Measurements from ENCODE around the gene MAP2K6. TPM values are rescaled to one million over a fixed set of nuclear protein-coding genes. Genes with fewer than 3 reads are reported as not detected.

Gene MAP2K6
- total and polyA plus RNA-seq, 2 of the 8 experiments (the other 6 are each of a cell fraction or from before 2014, with no cell fraction given): 11.0 to 44.1 TPM

DNA sequence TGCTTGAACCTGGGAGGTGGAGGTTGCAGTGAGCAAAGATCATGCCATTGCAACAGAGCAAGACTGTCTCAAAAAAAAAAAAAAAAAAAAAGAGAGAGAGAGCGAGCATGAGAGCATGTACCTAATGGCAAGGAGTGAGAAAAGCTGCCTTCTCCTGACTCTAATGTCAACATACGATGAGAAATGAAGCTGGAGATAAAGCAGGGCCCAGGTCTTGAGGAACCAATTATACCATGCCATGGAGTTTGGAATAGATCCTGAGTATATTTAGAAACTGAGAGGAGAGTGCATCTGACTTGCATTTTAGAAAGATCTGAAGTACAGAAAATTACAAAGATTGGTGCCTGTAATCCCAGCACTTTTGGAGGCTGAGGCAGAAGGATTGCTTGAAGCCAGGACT lies 3.8 kb upstream of the MAP2K6 start:
- Histone ChIP-seq H2BK12ac (ENCODE audit: low read depth, low read length) (no peak overlapping the region), H2BK15ac (ENCODE audit: low read length) (no peak overlapping the region), H3K79me1 (ENCODE audit: low read depth, low read length) (no peaks in the 10 kb centered on the region), H3K14ac (ENCODE audit: insufficient read length) (no peak overlapping the region), H2BK20ac (ENCODE audit: low read length) (no peak overlapping the region), H4K5ac (ENCODE audit: insufficient read length, low read depth, low read length) (no peak overlapping the region), H3K9ac (replicated peaks in 1 of 4; ENCODE audit: extremely low read depth in 1 of 4, low read depth in 3 of 4, low read length in 3 of 4) (no peak overlapping the region), H3K4me1 (replicated peaks in 1 of 4; ENCODE audit: control insufficient read depth in 3 of 4, insufficient read depth in 4 of 4, low read length in 3 of 4) (peaks cover 0 to 4% (median 1%) of the 10 kb centered on the region in 4 experiments; a peak in 4 of 7 replicates), H4K8ac (ENCODE audit: extremely low read depth, insufficient read depth, low read length) (no peak overlapping the region), H2BK5ac (ENCODE audit: low read depth, low read length) (no peak overlapping the region), H2BK120ac (replicated peaks; ENCODE audit: low read depth, low read length) (no peak overlapping the region), H4K20me1 (replicated peaks in 1 of 2; ENCODE audit: control insufficient read depth in 1 of 2, insufficient read depth in 2 of 2, low read length in 2 of 2) (no peaks in the 10 kb centered on the region), H3K23me2 (ENCODE audit: low read depth, low read length) (peaks cover 9% of the 10 kb centered on the region; the same call in 1 of the 2 replicates), H3K27ac (ENCODE audit: low read depth, low read length) (no peak overlapping the region), H3K27me3 (replicated peaks in 1 of 4; ENCODE audit: control insufficient read depth in 3 of 4, extremely low read depth in 1 of 4, insufficient read depth in 3 of 4, low read length in 3 of 4) (no peaks in the 10 kb centered on the region), H3K9me3 (ENCODE audit: insufficient read depth in 2 of 2, low read depth in 1 of 2, low read length in 1 of 2) (no peaks in the 10 kb centered on the region), H3K23ac (ENCODE audit: insufficient read length) (no peak overlapping the region), H3K4ac (replicated peaks; ENCODE audit: insufficient read length, low read depth, low read length) (no peak overlapping the region), H4K91ac (replicated peaks; ENCODE audit: insufficient read length, low read length) (no peak overlapping the region), H3K18ac (ENCODE audit: extremely low read depth, low read length) (no peak overlapping the region), H3K79me2 (ENCODE audit: control insufficient read depth in 1 of 2, insufficient read depth in 2 of 2, low read length in 2 of 2) (peaks cover 0 to 8% of the 10 kb centered on the region in 2 experiments; a peak in 2 of 4 replicates), H2AFZ (ENCODE audit: low read length) (no peak overlapping the region), H3K36me3 (ENCODE audit: control insufficient read depth in 2 of 4, insufficient read depth in 4 of 4, low read length in 3 of 4) (no peaks in the 10 kb centered on the region), H2AK5ac (ENCODE audit: low read depth, low read length) (no peak overlapping the region), H3K4me2 (ENCODE audit: insufficient read depth in 1 of 2, low read depth in 2 of 2, low read length in 2 of 2) (no peak overlapping the region), H3K56ac (replicated peaks; ENCODE audit: insufficient read length, low read depth, low read length) (no peak overlapping the region), H3K4me3 (ENCODE audit: extremely low read depth in 1 of 4, insufficient read depth in 2 of 4, low read depth in 3 of 4, low read length in 4 of 4) (no peak overlapping the region)
- ChIA-PET CTCF (ENCODE audit: partially characterized antibody) (interaction anchor here (1.2 to 1.6 kb wide), 5 partner anchors 15 to 196 kb away, joined by 4 to 5 read pairs (median 5); no protein-coding TSS in a partner anchor), POLR2A (ENCODE audit: partially characterized antibody) (no interaction called here)
- 86% methylated on average over 2 of the region's 2 CpGs; no CpG with 5 or more reads in 1 of the 2 experiments for WGBS, 2 experiments (ENCODE audit: extremely low coverage in 1 of 2, insufficient coverage in 1 of 2, insufficient read length in 1 of 2, insufficient replicate concordance in 2 of 2, low coverage in 1 of 2, low lambda C conversion rate in 2 of 2, missing lambda C conversion rate in 1 of 2)
- TF ChIP-seq PHF8 (conservative IDR thresholded peaks at IDR 0.05; ENCODE audit: low read depth, low read length) (no peak), CHD2 (IDR thresholded peaks at IDR 0.05; ENCODE audit: low read length) (no peak), TCF12 (IDR thresholded peaks at IDR 0.05; ENCODE audit: low read depth, low read length) (no peak), NRF1 (IDR thresholded peaks at IDR 0.05; ENCODE audit: low read depth, low read length) (no peak), TAF1 (IDR thresholded peaks at IDR 0.05; ENCODE audit: low read depth, low read length) (no peak), USF2 (IDR thresholded peaks at IDR 0.05; ENCODE audit: low read length) (no peak), EGR1 (IDR thresholded peaks at IDR 0.05; ENCODE audit: borderline replicate concordance, low read depth, low read length) (no peak), KDM5A (IDR thresholded peaks at IDR 0.05; ENCODE audit: low read length) (no peak), SP4 (IDR thresholded peaks at IDR 0.05; ENCODE audit: low read length) (no peak), POLR2AphosphoS5 (IDR thresholded peaks at IDR 0.05; ENCODE audit: low read depth, low read length) (no peak), NANOG (IDR thresholded peaks at IDR 0.05; ENCODE audit: insufficient read depth, low read depth, low read length, poor library complexity, severe bottlenecking) (no peak), CBX5 (IDR thresholded peaks at IDR 0.05; ENCODE audit: low read depth, low read length) (no peak), GABPA (IDR thresholded peaks at IDR 0.05; ENCODE audit: borderline replicate concordance, insufficient read depth, low read length) (no peak)
- FAIRE-seq: no peak
- DNase-seq (ENCODE audit: low read depth in 1 of 2, low spot score in 2 of 2): no peak

Data from H1 (cell line).